ENCODE results near the gene CAPN5. TPM values are rescaled to one million over a fixed set of nuclear protein-coding genes. Genes with fewer than 3 reads are reported as not detected.

Gene CAPN5
- total and polyA plus RNA-seq, 5 experiments from 2014 or later = 6.2 to 13.1 (median 9.5) TPM

DNA sequence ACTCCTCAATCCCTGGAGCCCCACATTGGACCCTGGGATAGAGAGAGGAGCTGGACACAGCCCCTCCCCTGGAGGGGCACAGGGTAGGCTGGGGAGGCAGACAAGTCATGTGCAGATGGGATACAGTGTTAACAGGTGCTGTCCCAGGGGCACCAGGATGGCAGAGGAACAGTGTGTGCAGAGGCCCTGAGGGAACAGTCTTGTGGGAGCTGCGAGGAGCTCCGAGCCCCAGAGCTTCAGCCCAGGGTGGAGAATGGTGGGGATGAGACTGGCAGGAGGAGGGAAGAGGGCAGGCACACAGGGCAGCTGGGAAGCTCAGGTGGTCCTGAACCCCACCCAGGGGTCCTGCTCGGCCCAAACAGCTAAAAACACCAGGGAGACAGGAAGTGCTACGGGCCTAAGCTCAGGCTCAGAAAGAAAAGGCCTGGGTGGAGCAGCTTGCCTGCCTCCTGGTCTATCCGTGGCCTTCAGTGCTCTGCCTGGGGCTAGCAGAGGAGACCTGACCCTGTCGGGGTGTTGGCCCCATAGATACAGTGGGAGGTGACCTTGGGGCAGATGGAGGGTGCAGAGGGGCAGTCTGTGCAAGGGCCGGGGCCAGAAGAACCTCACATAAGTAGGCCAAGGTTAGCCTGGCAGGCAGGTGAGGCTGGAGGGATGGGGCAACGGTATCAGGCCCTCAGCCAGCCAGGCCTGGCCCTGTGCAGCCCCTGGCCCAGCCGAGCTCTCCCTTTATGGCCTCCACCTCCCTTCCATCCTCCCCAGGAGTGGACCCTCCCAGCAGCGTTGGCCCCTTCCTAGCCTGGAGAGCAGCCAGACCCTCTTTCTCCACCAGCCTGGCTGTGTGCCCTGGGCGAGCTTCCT lies 15.4 kb downstream of the CAPN5 start:
- Mint-ChIP-seq H3K27me3 (no peaks in the 10 kb centered on the region), H3K9me3 (peaks cover 0 to 9% (median 0%) of the 10 kb centered on the region in 9 donors), H3K27ac (peak overlapping the region; percentile 96 to 99 (median 98)), H3K4me3 (peak overlapping the region; percentile 73 to 89 (median 86)), H3K4me1 (peaks cover 16 to 42% (median 25%) of the 10 kb centered on the region in 4 donors), H3K36me3 (peaks cover 0 to 3% (median 0%) of the 10 kb centered on the region in 3 donors)
- DNase-seq = peak in 4 of 10 donors; percentile 17 to 56 (median 23)
- POLR2A ChIA-PET = interaction anchor here (1.0 to 2.8 kb wide), 7 partner anchors 9 to 35 kb away, joined by 3 to 25 read pairs (median 6); partner anchors contain the start of gene CAPN5
- ATAC-seq = peak; percentile 53 to 56

- peak; percentile 94 to 95 for ATAC-seq
- no peaks in the 10 kb centered on the region for H3K27me3 Mint-ChIP-seq
- peak overlapping the region; percentile 96 to 99 (median 98) for H3K27ac Mint-ChIP-seq
- POLR2A ChIA-PET = interaction anchor here (1.0 to 2.8 kb wide), 5 partner anchors 9 to 35 kb away, joined by 4 to 25 read pairs (median 9); partner anchors contain the start of gene CAPN5
- peaks cover 16 to 42% (median 25%) of the 10 kb centered on the region in 4 donors for H3K4me1 Mint-ChIP-seq
- H3K4me3 Mint-ChIP-seq = peak overlapping the region; percentile 73 to 89 (median 86)
- H3K36me3 Mint-ChIP-seq = peaks cover 0 to 3% (median 0%) of the 10 kb centered on the region in 3 donors
- peaks cover 0 to 9% (median 0%) of the 10 kb centered on the region in 9 donors for H3K9me3 Mint-ChIP-seq
- DNase-seq = peak in 9 of 10 donors; percentile 18 to 79 (median 48)
These were observed 16.2 kb downstream of the CAPN5 start for GRCh38 chr11:77082838-77083565.

- peak in 1 of 10 donors; percentile 64 for DNase-seq
- POLR2A ChIA-PET = interaction anchor here (1.0 to 2.8 kb wide), 3 partner anchors 8 to 36 kb away, joined by 4 to 25 read pairs (median 9); partner anchors contain the start of gene CAPN5
- peaks cover 0 to 3% (median 0%) of the 10 kb centered on the region in 3 donors for H3K36me3 Mint-ChIP-seq
- H3K9me3 Mint-ChIP-seq = peaks cover 0 to 4% (median 0%) of the 10 kb centered on the region in 9 donors
- peak overlapping the region in 4 of 10 donors; percentile 26 to 86 (median 86) for H3K4me3 Mint-ChIP-seq
- no peak for ATAC-seq
- H3K27ac Mint-ChIP-seq = peak overlapping the region; percentile 74 to 99 (median 98)
- peaks cover 16 to 42% (median 25%) of the 10 kb centered on the region in 4 donors for H3K4me1 Mint-ChIP-seq
- no peaks in the 10 kb centered on the region for H3K27me3 Mint-ChIP-seq
These were observed 16.9 kb downstream of the CAPN5 start for GRCh38 chr11:77083566-77084245.

- peak overlapping the region in 6 of 10 donors; percentile 19 to 84 (median 62) for H3K27ac Mint-ChIP-seq
These were observed 17.9 kb downstream of the CAPN5 start for GRCh38 chr11:77084581-77085191.

GRCh38 chr11:77085652-77086051 lies 18.9 kb downstream of the CAPN5 start:
- DNase-seq (peak in 1 of 10 donors; percentile 50), ATAC-seq (no peak)
- Mint-ChIP-seq H3K4me1 (peaks cover 15 to 32% (median 22%) of the 10 kb centered on the region in 4 donors), H3K27ac (peak overlapping the region in 3 of 10 donors; percentile 29 to 69 (median 51)), H3K27me3 (no peaks in the 10 kb centered on the region), H3K4me3 (no peak overlapping the region), H3K36me3 (peaks cover 0 to 3% (median 0%) of the 10 kb centered on the region in 3 donors), H3K9me3 (no peaks in the 10 kb centered on the region)
- POLR2A ChIA-PET = no interaction called here

More at GRCh38 chr11:77084581-77085191, 17.9 kb downstream of the CAPN5 start:
- POLR2A ChIA-PET = interaction anchor here (1.0 kb wide), 1 partner anchor 37 kb away, joined by 4 read pairs; no protein-coding TSS in a partner anchor
- Mint-ChIP-seq H3K9me3 (no peaks in the 10 kb centered on the region), H3K36me3 (peaks cover 0 to 3% (median 0%) of the 10 kb centered on the region in 3 donors), H3K4me1 (peaks cover 16 to 40% (median 24%) of the 10 kb centered on the region in 4 donors), H3K4me3 (no peak overlapping the region), H3K27me3 (no peaks in the 10 kb centered on the region)
- no peak for ATAC-seq
- DNase-seq = peak in 1 of 10 donors; percentile 43

- peaks cover 17 to 28% (median 22%) of the 10 kb centered on the region in 4 donors for H3K4me1 Mint-ChIP-seq
- DNase-seq = peak in 1 of 10 donors; percentile 41
- H3K9me3 Mint-ChIP-seq = no peaks in the 10 kb centered on the region
- POLR2A ChIA-PET = no interaction called here
- no peaks in the 10 kb centered on the region for H3K27me3 Mint-ChIP-seq
- no peak overlapping the region for H3K27ac Mint-ChIP-seq
- no peak for ATAC-seq
- no peak overlapping the region for H3K4me3 Mint-ChIP-seq
- peaks cover 0 to 3% (median 0%) of the 10 kb centered on the region in 3 donors for H3K36me3 Mint-ChIP-seq
These were observed 20.0 kb downstream of the CAPN5 start for GRCh38 chr11:77086521-77087472.

DNA sequence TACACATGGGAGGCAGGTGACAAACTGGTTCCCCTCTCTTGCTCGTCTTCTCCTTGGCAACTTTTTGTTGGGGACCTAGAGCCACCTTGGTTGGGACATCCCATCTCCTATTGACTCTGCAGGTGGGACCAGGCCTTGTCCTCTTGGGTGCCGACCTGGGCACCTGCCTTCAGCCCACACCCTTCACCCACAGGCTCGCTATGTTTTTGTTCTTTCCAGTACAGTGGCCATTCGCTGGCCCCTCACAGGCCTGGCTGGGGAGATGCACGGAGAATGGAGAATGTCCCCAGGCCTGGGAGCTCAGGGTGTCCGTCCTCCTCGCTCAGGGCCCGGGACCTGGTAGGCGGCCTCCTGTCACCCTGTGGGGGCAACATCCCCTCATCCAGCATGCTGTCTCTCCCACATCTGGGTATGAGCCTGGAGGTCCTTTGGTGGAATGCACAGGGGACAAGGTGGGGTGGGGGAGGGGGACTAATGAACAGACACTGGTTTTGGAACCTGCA lies 21.0 kb downstream of the CAPN5 start:
- H3K27ac Mint-ChIP-seq = peak overlapping the region in 2 of 10 donors; percentile 60 to 80
- POLR2A ChIA-PET = interaction anchor here (1.4 kb wide), 1 partner anchor 8 kb away, joined by 3 read pairs; no protein-coding TSS in a partner anchor
- DNase-seq = peak in 1 of 10 donors; percentile 28
- H3K36me3 Mint-ChIP-seq = peaks cover 0 to 3% (median 0%) of the 10 kb centered on the region in 3 donors
- ATAC-seq = no peak
- no peaks in the 10 kb centered on the region for H3K9me3 Mint-ChIP-seq
- H3K4me3 Mint-ChIP-seq = no peak overlapping the region
- H3K27me3 Mint-ChIP-seq = no peaks in the 10 kb centered on the region
- peaks cover 8 to 18% (median 13%) of the 10 kb centered on the region in 4 donors for H3K4me1 Mint-ChIP-seq

DNA sequence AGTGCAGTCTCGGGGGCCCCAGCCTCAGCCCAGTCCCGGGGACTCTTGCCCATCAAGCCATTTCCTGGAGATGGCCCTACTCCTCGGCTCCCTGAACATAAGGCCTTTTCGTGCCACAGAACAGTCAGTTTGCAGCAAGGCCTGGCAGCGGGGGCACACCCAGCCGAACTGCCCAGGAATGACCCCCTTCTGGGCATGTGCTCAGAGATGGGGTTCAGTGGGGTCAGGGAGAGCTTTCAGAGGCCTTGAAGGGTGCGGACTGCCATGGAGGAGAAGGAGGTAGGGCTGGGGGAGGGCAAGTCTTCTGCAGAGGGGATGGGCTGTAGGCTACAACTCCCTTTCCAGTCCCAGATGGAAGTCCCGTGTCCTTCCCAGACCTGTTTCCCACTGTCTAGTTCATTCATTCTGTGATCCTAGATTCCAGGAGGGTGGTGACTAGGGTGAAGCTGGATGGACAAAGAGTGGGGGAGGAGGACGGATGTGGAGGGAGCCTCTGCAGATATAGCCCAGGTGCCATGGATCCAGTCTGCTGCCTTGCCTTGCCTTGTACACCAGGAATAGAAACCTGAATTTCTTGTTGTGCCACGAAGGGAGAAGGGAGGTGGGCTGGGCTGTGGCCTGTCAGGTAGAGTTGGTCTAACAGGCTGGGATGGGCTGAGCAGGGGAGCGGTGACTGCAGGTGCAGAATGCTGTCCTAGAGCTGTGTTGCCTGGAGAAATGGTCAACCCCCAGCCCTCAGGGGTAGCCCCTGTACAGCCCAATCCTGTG lies 21.6 kb downstream of the CAPN5 start:
- ATAC-seq = no peak
- POLR2A ChIA-PET = interaction anchor here (1.4 kb wide), 1 partner anchor 8 kb away, joined by 3 read pairs; no protein-coding TSS in a partner anchor
- H3K27ac Mint-ChIP-seq = peak overlapping the region in 1 of 10 donors; percentile 83

DNA sequence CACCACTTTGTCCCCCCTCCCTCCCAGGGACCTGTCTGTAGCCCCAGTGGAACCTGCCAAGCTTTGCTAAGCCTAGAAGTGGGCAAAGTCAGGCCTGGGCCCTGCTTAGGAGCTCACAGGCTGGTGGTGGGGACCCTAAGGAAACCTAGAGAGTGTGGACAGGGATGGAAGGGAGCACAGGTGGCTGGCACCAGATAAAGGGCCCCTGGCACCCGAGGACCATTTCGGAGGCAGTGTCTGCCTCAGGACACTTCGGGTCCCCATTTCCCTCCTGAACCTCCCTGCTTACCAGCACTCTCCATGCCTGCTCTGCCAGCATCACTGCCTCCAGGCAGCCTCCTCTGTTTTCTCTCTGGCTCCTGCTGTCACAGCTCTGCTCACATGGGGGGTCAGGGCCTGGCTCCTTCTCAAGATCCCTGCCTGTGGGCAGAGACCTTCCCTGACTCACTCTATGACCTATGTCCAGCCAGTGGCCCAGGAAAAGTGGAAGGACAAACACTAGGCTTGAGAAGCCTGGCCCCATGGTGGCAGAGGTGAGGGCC lies 22.3 kb downstream of the CAPN5 start:
- Mint-ChIP-seq H3K4me1 (peaks cover 2 to 7% (median 6%) of the 10 kb centered on the region in 4 donors), H3K4me3 (no peak overlapping the region), H3K36me3 (peaks cover 0 to 7% (median 0%) of the 10 kb centered on the region in 3 donors), H3K27me3 (no peaks in the 10 kb centered on the region), H3K9me3 (no peaks in the 10 kb centered on the region), H3K27ac (peak overlapping the region in 3 of 10 donors; percentile 65 to 84 (median 82))
- POLR2A ChIA-PET = interaction anchor here (1.4 to 3.8 kb wide), 2 partner anchors 9 to 24 kb away, joined by 3 to 17 read pairs; no protein-coding TSS in a partner anchor
- ATAC-seq (no peak), DNase-seq (peak in 1 of 10 donors; percentile 34)

More for the DNA sequence above, 21.6 kb downstream of the CAPN5 start:
- Mint-ChIP-seq H3K4me1 (peaks cover 2 to 11% (median 9%) of the 10 kb centered on the region in 4 donors), H3K36me3 (peaks cover 0 to 3% (median 0%) of the 10 kb centered on the region in 3 donors), H3K4me3 (no peak overlapping the region), H3K27me3 (no peaks in the 10 kb centered on the region), H3K9me3 (no peaks in the 10 kb centered on the region)
- DNase-seq = peak in 1 of 10 donors; percentile 32

Data from naive thymus-derived CD8-positive, alpha-beta T cell (primary cell).